A549 treated with GW870086 at 1 μM for 4 hours (cell line): ENCODE data around the gene POC1B. TPM values are rescaled to one million over a fixed set of nuclear protein-coding genes. Genes with fewer than 3 reads are reported as not detected.

ENCODE experiments used
- total RNA-seq: library from RNA; stranded (reverse); fragments of 200-300 nt; extraction: Qiagen RNA extraction; gene quantifications from 5 replicates; pipeline ENCODE4 v1.2.3, GENCODE V29; 2022; ENCODE audit warnings: low read depth

The POC1B gene
- 12.8 to 21.1 TPM (median 19.5 TPM) in 5 replicates for total RNA-seq

DNA sequence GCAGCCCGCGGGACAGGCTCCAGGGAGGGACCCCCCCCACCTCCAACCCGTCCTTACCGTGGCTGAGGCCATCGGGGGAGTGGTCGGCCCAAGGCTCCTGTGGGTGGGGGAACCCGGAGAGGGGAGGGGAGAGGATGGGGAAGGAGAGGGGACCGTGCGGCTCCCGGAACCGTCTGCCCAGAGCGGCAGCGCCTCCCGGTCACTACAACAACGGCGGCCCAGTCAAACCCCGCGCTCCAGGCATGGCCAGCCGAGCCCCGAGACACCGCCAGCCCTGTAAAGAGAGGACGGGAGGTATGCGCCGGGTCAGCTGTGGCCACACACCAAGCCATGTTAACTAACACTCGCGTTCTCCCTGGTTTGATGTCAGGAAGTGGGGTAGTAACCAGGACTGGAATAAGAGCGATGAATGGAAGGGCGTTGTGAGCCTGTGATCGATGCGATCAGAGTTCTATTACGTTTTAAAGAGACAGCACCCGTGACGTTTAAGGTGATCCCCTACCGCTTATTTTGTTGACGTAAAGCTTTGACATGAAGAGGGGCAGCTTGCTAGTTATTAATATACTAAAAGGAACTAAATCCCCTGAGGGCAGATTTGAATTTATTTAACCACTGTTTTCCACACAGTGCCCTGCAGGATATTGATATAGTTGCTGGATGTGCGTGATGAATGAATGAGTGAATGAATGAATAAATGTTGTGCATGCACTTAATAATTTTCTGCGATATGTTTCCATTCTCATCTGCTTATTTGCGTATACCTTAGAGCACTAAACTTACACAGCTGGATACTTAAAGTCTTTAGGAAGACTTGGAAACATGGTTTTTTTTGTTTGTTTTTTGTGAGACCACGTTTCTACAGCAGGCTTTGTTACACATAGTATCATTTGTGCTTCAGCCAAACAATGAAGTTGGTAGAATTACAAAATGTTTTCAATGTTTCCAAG lies at the start of gene POC1B:
TSS of gene POC1B (minus strand) at position 224 of the 947 bp plus-strand sequence. CDS start at position 72, 152 bp downstream.

DNA sequence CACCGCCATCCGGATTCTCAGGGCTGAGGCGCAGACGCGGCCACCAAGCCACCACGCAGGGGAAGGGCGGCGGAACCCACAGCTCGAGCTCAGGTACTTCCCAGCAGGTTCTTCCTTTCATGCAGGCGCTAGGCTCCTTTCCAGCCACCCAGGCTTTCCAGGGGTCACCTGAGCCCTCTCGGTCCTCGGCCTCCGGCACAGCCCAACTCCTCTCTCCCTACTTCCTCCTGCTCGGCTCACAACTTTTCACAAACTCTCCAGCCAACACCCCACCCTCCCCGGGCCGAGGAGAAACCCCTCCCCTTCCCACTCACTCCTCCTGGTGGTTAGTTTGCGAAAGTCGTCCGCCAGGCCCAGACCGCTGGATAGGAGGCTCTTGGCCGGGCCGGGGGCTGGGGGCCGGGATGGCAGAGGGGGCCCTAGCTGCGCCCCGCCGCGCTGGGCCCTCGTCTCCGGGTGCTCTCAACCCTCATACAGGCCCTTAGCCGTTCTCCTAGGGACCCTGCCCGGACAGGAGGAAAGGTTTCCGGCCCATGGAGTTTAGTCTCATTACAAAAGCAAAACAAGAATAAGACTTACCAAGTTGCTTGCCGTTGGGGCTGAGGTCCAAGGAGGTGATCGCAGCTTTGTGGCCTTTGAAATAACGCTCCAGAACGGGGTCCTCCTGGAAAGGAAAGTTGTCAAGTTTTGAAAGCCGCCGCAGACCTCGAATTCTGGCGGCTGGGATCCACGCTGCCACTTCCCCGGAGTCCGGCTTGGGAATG lies 1.1 kb downstream of the POC1B start, which contains the start of gene GALNT4:
TSS of gene GALNT4 (minus strand) at position 256 of the 764 bp plus-strand sequence. CDS start at position 9, 247 bp downstream.

Other genes with a start within 250 kb of the POC1B start
- 7.6 to 15.7 TPM (median 14.1 TPM) in 5 replicates for gene DUSP6, start 173.5 kb downstream of the POC1B start, total RNA-seq
- 7.6 to 14.5 TPM (median 13.0 TPM) in 5 replicates for gene GALNT4, start 1.3 kb downstream of the POC1B start, total RNA-seq
- gene ATP2B1, start 182.8 kb upstream of the POC1B start, total RNA-seq, result 53.7 to 61.3 TPM (median 57.9 TPM) in 5 replicates